NCI-H446 treated with DMSO at 0.1 percent for 48 hours (cell line): ENCODE data around the gene XPNPEP2.
A peak's percentile ranks its signal among the peaks of the same experiment; 100 is the strongest.

Source experiments
- DNase-seq: peaks from one replicate; lab custom pipeline; 2025; lab: John Stamatoyannopoulos, UW

The XPNPEP2 gene

GRCh38 chrX:129738466-129739308 is at the start of gene XPNPEP2:
Gene XPNPEP2 (plus strand): TSS chrX:129738979. CDS start chrX:129739214, 235 bp downstream.
- no peak for DNase-seq

- no peak for DNase-seq
These were observed 49.0 kb upstream of the XPNPEP2 start for GRCh38 chrX:129689796-129690195.

- no peak for DNase-seq
These were observed 48.3 kb upstream of the XPNPEP2 start for GRCh38 chrX:129690435-129690834.

GRCh38 chrX:129693354-129693753 is 45.4 kb upstream of the XPNPEP2 start:
- no peak for DNase-seq

- no peak for DNase-seq
These were observed 44.0 kb upstream of the XPNPEP2 start for GRCh38 chrX:129694805-129695204.

GRCh38 chrX:129695535-129695934 is 43.2 kb upstream of the XPNPEP2 start:
- DNase-seq: no peak

- no peak for DNase-seq
These were observed 42.8 kb upstream of the XPNPEP2 start for GRCh38 chrX:129695937-129696336.

GRCh38 chrX:129696463-129697155 is 42.2 kb upstream of the XPNPEP2 start:
- DNase-seq: no peak

GRCh38 chrX:129697204-129697829 is 41.5 kb upstream of the XPNPEP2 start:
- no peak for DNase-seq

GRCh38 chrX:129698150-129698549 is 40.6 kb upstream of the XPNPEP2 start:
- DNase-seq: no peak

- no peak for DNase-seq
These were observed 38.2 kb upstream of the XPNPEP2 start for GRCh38 chrX:129700536-129700935.

- peak; percentile 44 for DNase-seq
These were observed 37.1 kb upstream of the XPNPEP2 start for GRCh38 chrX:129701624-129702069.

- no peak for DNase-seq
These were observed 34.3 kb upstream of the XPNPEP2 start for GRCh38 chrX:129704491-129704890.

- no peak for DNase-seq
These were observed 33.3 kb upstream of the XPNPEP2 start for GRCh38 chrX:129705377-129705925.

GRCh38 chrX:129705988-129706387 is 32.8 kb upstream of the XPNPEP2 start:
- DNase-seq: no peak

- DNase-seq: peak; percentile 35
These were observed 32.2 kb upstream of the XPNPEP2 start for GRCh38 chrX:129706400-129707072.

GRCh38 chrX:129714581-129714980 is 24.2 kb upstream of the XPNPEP2 start:
- DNase-seq: no peak

GRCh38 chrX:129716507-129716906 is 22.3 kb upstream of the XPNPEP2 start:
- DNase-seq: no peak

GRCh38 chrX:129717892-129718291 is 20.9 kb upstream of the XPNPEP2 start:
- no peak for DNase-seq

GRCh38 chrX:129718676-129719075 is 20.1 kb upstream of the XPNPEP2 start:
- no peak for DNase-seq

- DNase-seq: no peak
These were observed 19.5 kb upstream of the XPNPEP2 start for GRCh38 chrX:129719268-129719667.
